ENCODE results near the gene LRP2.
"Not testable (repeated sequence)": the region's sequence is repeated elsewhere in the genome, so short reads cannot be mapped to it uniquely, and the experiment has no call there.

Gene LRP2

DNA sequence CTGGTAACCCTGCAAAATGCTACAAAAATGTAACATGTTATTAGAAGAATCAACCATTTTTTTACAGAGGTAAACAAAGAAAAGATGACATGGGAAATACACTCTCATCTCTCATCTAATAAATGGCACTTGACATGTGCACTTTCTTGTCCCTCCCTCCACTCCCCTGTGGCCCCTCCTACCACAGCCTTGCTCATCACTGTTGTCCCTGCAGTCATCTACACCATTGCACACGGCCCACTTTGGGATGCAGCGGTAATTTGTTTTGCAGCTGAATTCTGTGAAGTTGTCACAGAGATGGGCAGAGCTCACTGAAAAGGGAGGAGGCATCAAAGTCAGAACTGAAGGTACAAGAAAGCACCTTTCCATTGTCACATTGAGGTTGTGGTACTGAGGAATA, 189.4 kb downstream of the LRP2 start:
- no peak for DNase-seq (ENCODE audit: low spot score)

- DNase-seq (ENCODE audit: low spot score), result no peak
Measured at GRCh38 chr2:169172151-169172735, 190.1 kb downstream of the LRP2 start.

- no peak for DNase-seq (ENCODE audit: low spot score)
Measured at GRCh38 chr2:169165791-169166190, 196.5 kb downstream of the LRP2 start.

GRCh38 chr2:169164311-169164710, 198.0 kb downstream of the LRP2 start:
- DNase-seq (ENCODE audit: low spot score), result no peak

GRCh38 chr2:169162613-169163012, 199.7 kb downstream of the LRP2 start:
- no peak for DNase-seq (ENCODE audit: low spot score)

GRCh38 chr2:169160926-169161481, 201.3 kb downstream of the LRP2 start:
- DNase-seq (ENCODE audit: low spot score), result no peak

DNA sequence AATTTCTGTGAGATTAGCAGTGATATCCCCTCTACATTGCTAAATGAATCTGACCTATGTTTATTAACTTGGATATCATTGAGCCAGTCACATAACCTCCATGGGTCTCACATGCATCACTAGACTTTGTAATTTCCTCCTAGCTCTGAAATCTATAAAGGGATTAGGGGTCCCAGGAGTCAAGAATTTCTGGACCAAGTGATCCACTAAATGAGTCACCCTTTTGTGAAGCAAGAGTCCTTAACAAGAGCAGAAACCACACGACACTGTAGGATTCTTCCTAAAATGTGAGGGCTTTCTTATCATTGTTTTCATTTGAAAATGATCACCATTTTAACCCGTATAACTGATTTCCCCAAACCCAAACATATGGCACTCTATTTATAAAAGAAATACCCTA, 202.6 kb downstream of the LRP2 start:
- no peak for DNase-seq (ENCODE audit: low spot score)

DNA sequence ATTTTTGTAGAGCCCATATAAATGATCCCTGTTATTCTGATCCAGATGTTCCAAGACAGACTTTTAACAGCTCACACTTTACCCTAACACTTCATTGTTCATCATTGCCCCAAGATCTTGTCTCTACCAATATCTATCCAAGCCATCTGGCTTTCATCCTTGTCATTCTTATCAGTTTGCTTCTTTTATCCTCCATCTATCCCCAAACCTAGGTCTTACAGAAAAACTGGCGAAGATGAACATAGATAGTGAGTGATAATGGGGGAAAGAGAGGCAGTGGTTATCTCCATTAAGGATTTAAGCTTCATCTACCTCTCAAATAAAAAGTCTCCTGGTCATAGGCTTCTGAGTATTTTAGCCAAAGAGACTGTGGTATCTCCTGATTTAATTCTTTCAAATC, 203.5 kb downstream of the LRP2 start:
- no peak for DNase-seq (ENCODE audit: low spot score)

DNA sequence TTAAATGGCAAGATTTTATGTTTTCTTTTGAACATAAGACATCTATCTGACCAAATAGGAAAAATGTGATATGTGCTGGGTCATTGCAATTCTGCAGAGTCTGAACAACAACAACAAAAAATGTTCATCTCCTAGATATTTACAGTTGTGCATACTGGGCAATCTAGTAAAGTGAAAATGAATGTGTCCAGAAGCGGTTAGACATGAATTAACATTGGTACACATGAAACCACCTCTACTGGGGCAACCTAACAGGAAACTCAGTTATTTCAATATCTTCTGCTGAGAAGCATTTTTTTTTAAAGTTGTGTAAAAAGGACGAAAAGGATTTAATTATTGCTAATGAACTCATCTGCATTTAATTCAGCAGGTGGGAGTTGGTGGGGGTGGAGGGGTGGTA, 216.1 kb downstream of the LRP2 start:
- DNase-seq (ENCODE audit: low spot score), result no peak

DNA sequence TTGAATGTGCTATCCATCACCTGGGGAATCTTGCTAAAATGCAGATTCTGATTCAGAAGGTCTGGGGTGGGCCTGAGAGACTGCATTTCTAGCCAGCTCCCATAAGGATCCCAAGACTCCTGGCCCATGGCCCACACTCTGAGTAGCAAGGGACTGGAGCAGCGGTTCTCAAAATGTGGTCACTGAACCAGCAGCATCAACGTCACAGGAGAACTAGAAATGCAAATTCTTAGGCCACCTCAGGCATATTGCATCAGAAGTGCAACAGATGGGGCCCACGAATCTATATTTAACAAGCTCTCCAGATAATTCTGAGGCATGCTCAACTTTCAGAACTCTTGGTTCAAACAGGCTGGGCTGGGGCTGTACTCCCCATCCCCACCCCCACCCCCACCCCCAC, 218.3 kb downstream of the LRP2 start:
- DNase-seq (ENCODE audit: low spot score), result no peak

DNA sequence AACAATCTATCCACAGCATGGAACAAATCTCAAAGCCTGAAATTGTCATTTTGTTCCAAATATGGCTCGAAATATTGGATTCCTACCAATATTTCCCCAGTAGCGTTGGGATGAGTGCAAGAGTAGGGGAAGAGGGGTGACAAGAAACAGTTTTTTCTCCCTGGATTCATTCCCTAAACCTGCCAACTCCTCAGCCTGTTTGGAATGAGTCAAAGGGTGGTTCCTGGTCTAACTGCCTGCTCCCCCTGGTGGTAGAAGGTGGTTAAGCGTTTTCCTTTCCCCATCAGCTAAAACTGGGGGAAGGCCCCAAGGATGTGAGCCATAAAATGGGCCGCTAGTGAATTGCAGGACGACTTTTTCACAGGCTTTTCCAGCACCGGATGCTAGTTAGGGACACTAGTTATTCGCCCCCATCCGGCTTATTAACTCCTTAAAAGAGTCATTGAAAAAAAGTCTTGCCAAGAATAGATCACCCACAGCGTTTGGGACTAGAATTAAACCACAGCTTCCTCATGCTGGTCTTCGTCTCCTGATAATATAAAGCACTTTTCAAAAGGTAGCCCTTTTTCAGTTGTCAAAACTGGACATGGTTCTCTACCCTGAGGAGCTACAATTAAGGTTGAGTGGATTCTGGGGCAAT, 220.5 kb downstream of the LRP2 start:
- peak; percentile 46 for DNase-seq (ENCODE audit: low spot score)

GRCh38 chr2:169139993-169140767, 222.2 kb downstream of the LRP2 start:
- no peak for DNase-seq (ENCODE audit: low spot score)

DNA sequence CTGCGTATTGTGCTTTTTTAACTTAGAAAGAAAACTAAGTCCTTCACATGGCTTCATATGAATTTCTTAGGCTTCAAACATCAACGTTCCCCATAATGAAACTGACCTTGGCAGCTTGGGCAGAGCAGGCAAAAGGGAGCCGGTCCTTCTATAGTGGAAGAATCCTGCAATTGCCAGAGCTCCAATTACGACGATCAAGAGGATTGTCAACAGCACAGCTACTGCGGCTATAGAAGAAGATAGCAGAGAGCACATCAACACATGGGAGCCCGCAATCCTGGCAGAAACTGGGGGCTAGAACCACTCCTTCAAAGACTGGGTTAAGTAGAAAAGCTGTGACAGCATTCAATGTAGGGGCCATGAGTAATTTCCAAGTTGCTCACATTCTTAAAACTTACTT, 223.2 kb downstream of the LRP2 start:
- DNase-seq (ENCODE audit: low spot score), result no peak

DNA sequence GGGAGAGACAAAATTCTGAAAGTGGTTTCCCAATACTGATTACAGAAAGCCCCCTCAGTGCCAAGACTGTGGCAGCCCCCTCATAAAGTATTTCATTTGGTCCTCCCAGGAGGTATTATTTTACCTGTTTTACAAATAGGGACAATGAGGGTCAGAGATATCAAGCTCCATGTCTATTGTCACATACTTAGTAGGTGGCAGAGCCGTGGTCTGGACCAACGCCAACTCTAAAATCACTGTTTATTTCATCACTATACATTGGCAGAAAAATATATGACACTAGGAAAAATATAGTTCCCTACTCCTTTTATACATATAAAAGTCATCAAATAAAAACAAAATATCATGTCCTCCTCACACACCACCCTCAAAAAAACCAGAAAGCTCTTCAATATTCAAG, 224.4 kb downstream of the LRP2 start:
- no peak for DNase-seq (ENCODE audit: low spot score)

- DNase-seq (ENCODE audit: low spot score), result no peak
Measured at GRCh38 chr2:169136885-169137534, 225.3 kb downstream of the LRP2 start.

- DNase-seq (ENCODE audit: low spot score), result not testable (repeated sequence)
Measured at GRCh38 chr2:169136428-169136827, 225.9 kb downstream of the LRP2 start.

DNA sequence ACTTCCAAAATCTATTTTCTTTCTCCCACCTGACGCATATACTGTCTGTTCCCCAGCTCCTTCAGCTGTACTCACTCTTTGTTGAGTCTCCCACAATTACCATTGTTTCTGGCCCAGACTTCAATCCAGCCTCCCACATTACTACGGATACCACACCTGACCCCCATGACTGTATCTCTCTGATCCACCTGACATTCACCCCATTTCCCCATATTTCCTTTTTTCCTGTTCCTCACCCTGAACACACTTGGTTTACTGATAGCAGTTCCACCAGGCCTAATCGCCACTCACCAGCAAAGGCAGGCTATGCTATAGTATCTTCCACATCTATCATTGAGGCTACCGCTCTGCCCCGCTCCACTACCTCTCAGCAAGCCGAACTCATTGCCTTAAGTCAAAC, 228.1 kb downstream of the LRP2 start:
- DNase-seq (ENCODE audit: low spot score), result not testable (repeated sequence)

DNA sequence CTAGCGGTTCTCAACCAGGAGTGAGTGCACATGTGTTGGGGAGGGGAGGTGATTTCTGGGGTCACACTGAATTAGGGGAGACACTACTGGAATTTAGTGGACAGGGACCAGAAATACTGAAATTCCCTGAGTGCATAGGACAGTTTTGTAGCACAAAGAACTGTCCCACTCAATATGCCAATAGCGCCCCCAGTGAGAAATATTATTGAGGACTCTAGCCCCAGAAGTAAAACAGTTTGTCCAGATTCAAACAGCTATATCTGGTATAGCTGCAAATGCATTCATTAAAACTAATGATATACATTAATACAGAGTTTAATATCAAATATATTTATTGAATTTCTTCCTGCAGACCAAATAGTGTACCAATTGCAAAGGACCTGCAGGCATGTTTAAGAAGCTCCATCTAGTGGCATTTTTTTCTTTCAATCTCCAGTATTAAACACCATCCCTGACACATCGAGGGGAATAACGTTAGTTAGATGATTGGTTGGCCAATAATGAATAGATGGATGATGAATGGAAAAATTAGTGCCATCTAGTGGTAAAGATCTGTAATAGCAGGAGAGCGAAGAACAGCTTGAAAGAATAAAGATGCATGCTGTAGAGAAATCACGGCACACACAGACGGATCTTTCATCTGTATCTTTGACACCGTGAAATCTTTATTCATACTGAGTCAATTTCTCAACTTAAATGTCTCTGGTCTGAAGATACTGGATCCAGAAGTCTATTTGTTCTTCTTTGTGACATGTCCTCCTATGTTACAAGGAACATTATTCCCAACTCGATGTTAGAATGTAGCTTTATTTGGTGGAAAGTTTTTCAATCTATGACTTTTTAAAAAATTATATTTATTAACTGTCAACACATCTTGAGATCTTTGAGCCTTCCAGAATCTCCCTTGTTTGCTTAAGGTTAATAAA, 230.5 kb downstream of the LRP2 start:
- peak; percentile 22 for DNase-seq (ENCODE audit: low spot score)

- DNase-seq (ENCODE audit: low spot score), result no peak
Measured at GRCh38 chr2:169129703-169130243, 232.6 kb downstream of the LRP2 start.

- DNase-seq (ENCODE audit: low spot score), result no peak
Measured at GRCh38 chr2:169119851-169120250, 242.5 kb downstream of the LRP2 start.

DNA sequence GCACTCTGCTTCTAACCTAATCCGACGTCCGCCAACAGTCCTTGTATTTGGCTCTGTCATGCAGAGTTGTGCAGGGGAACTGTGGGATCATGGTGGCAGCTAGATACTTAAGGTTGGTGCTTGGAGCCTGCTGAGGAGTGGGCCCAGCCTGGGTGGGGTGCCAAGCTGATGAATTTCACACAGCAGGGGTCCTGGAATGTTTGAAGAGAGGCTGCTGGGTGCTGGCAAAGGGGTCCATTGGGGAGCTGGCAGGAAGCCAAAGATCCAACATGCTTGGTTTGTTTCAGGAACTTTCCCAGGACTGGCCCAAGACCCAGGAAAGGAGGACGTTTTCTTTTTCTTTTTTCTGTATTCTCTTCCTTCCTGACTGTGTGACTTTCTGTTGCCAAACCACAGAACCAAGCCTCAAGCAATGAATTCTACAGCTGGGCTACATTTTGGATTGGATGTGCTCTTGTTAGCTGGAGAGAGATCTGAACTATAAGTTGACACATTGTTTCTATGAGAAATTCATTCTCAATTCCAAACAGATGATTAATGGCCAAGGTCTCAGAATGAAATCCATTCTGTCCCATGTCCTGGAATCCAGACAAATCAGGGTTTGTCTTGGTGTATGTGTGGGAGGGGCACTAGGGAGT, 243.1 kb downstream of the LRP2 start:
- no peak for DNase-seq (ENCODE audit: low spot score)

Data from hepatic stellate cell (primary cell).